Activated T-helper 1 cell treated with Interleukin-2 at 50 U/mL for 16 hours (primary cell): ENCODE results near the gene KNG1.
"Not testable (repeated sequence)": the region's sequence is repeated elsewhere in the genome, so short reads cannot be mapped to it uniquely, and the experiment has no call there.

Experiments used
- DNase-seq: peaks from one replicate; pipeline ENCODE4 v3.0.0-alpha.2; 2020; ENCODE audit warnings: low read depth

The KNG1 gene

GRCh38 chr3:186717039-186717457, at the start of gene KNG1:
Gene KNG1 (plus strand): TSS chr3:186717359. CDS start chr3:186717543, 184 bp downstream.
- no peak for DNase-seq

DNA sequence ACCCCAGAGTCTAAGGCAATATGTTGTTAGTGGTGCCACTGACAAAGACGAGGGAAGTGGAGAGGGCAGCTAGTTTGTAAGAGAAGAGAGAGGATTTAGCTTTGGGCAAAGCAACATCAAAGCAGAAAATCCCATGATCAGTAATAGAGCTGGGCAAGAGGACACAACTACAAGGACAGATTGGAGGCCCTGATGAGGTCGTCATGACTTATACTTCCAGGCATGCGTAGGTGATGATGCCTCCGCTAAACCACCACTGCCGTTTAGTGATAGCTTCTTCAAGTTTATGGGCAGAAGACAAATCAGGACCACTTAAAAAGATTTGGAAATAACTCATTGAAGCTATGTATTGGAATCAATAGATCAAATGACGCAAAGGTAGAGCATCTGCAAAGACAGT, 48.7 kb upstream of the KNG1 start:
- DNase-seq, result no peak

- DNase-seq, result no peak
Measured at GRCh38 chr3:186669378-186670084, 47.6 kb upstream of the KNG1 start.

DNA sequence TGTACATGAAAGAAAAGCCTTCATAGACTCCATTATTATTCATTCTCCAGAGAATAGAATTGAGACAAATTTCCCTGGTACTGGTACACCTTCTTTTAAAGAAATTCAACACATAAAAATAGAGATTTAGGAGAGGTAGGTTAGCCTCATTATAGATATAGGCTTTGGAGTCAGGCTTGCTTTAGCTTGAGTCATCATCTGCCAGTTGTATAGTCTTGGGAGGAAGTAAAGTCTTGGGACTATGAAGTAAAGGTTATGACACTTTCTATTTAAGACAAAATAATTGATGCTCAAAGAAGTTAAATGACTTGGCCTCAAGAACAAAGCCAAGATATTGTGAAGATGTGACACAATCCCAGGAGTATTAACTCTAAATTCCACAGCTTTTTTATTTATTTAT, 47.0 kb upstream of the KNG1 start:
- no peak for DNase-seq

DNA sequence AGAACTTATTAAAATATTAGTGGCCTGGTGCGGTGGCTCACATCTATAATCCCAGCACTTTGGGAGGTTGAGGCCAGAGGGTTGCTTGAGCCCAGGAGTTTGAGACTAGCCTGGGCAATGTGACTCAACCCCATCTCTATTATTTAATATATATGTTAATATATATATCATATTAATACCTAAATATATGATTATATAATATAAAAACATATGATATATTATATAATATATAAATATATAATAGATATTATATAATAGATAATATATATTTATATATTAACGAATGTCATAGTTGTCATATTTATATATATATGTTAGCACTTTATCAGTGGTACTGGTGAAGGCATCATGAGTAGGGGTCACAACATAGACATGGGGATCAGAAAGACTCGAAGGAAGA, 46.1 kb upstream of the KNG1 start:
- no peak for DNase-seq

DNA sequence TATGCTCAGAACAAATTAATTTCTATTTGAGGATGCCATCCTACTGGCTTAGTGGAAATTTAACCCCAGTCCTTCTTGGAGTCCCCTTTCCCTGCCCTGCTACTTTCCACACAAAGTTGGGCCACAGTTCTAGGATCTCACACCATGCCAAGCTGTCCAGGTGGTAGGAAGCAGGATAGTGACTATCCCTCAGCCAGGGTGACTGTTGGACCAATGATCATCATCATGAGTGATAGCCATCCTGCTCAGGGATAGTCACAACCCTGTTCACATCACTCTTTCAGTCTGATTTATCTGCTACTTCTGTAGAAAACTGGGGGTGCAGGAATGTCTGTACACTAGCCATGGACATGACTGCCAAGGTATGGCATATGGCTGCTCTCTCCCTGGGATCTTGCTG, 38.6 kb upstream of the KNG1 start:
- no peak for DNase-seq

GRCh38 chr3:186679151-186679550, 38.0 kb upstream of the KNG1 start:
- DNase-seq, result no peak

DNA sequence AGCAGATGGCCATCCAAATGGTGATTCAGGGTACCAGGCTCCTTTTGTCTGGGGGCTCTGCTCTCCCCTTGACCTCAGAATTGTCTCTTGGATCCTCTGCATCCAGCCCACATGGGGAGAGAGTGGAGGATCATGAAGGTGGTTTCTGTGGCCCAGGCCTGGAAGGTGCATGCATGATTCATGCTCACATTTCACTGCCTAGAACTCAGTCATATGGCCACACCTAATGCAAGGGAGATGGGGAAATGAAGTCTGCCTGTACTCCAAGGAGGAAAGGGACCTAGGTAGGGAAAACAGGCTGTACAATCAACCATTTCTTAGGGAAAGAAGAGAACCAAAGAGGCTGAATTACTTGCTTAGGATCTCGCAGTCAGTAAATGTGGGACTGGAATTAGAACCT, 36.3 kb upstream of the KNG1 start:
- DNase-seq, result no peak

DNA sequence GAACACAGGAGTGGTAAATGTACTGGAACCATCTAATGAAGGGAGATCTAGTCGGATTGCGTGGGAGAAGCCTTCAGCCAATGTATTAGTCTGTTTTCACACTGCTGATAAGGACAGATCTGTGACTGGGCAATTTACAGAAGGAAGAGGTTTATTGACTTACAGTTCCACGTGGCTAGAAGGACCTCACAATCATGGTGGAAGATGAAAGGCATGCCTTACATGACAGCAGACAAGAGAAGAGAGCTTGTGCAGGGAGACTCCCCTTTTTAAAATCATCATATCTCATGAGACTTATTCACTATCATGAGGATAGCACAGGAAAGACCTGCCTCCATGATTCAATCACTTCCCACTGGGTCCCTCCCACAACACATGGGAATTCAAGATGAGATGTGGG, 34.3 kb upstream of the KNG1 start:
- DNase-seq, result no peak

DNA sequence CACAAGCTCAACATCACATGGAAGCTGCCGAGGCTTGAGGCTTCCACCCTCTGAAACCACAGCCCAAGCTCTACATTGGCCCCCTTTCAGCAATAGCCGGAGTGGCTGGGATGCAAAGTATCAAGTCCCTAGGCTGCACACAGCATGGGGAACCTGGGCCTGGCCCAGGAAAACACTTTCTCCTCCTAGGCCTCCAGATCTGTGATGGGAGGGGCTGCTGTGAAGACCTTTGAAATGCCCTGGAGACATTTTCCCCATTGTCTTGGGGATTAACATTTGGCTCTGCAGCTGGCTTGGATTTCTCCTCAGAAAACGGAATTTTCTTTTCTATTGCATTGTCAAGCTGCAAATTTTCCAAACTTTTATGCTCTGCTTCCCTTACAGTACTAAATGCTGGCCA, 33.2 kb upstream of the KNG1 start:
- no peak for DNase-seq

- not testable (repeated sequence) for DNase-seq
Measured at GRCh38 chr3:186686475-186686874, 30.7 kb upstream of the KNG1 start.

GRCh38 chr3:186687120-186687651, 30.0 kb upstream of the KNG1 start:
- no peak for DNase-seq

DNA sequence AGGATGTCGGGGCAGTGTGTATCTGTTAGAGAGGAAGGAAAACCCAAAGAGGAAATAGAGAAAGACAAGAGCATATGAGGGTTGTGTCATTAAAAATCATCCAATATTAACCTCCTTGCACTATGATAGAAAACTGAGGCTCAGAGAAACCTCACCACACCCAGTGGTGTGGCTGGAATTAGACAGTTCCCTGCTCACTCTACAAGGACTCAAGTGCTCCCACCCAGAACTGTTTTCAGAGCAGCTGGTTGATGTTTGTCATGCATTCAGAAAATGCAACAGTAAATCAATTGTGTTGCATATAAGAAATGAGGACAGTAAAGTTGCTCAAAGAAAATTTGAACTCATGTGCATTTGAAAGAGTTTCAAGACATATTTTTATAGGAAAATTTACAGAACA, 26.9 kb upstream of the KNG1 start:
- DNase-seq, result not testable (repeated sequence)

GRCh38 chr3:186691676-186692075, 25.5 kb upstream of the KNG1 start:
- no peak for DNase-seq

GRCh38 chr3:186693843-186694242, 23.3 kb upstream of the KNG1 start:
- no peak for DNase-seq

DNA sequence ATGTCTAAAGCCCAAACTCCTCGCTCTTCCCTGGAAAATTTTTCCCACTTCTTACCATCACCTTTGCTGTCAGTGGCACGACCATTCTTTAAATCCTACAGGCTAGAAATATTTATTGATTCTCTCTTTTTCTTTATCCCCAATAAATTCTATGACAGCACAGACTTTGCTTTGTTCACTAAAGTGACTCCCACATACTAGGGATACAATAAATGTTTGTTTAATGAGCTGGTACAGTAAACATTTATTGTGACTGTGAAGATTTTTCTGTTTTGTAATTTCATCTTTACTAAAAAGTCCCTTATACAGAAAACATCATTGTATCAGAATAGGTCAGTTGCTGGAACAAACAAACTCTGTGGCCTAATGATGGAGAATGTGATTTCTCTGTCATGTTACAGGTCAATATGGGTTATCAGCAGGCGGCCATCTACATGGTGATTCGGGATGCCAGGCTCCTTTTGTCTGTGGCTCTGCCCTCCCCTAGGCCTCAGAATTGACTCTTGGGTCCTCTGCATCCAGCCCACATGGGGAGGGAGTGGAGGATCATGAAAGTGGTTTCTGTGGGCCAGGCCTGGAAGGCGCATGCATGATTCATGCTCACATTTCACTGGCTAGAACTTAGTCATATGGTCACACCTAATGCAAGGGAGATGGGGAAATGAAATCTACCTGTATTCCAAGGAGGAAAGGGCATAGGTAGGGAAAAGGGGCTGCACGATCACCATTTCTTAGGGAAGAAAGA, 22.7 kb upstream of the KNG1 start:
- no peak for DNase-seq

- no peak for DNase-seq
Measured at GRCh38 chr3:186696522-186696921, 20.6 kb upstream of the KNG1 start.

DNA sequence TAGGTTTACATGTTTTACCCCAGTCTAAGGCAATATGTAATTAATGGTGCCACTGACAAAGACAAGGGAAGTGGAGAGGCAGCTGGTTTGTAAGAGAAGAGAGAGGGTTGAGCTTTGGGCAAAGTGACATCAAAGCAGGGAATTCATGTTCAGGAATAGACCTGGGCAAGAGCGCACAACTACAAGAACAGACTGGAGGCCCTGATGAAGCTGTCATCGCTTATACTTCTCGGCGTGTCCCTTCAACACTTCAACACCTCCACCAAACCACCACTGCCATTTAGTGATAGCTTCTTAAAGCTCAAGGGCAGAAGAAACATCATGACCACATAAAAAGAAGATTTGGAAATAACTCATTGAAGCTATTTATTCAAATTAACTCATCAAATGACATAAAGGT, 19.6 kb upstream of the KNG1 start:
- DNase-seq, result no peak

GRCh38 chr3:186700267-186700666, 16.9 kb upstream of the KNG1 start:
- no peak for DNase-seq

DNA sequence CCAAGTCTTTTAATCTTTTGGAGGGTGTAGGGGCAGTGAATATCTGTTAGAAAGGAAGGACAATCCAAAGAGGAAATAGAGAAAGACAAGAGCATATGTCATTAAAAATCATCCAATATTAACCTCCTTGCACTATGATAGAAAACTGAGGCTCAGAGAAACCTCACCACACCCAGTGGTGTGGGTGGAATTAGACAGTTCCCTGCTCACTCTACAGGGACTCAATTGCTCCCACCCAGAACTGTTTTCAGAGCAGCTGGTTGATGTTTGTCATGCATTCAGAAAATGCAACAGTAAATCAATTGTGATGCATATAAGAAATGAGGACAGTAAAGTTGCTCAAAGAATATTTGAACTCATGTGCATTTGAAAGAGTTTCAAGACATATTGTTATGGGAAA, 14.7 kb upstream of the KNG1 start:
- DNase-seq, result not testable (repeated sequence)

DNA sequence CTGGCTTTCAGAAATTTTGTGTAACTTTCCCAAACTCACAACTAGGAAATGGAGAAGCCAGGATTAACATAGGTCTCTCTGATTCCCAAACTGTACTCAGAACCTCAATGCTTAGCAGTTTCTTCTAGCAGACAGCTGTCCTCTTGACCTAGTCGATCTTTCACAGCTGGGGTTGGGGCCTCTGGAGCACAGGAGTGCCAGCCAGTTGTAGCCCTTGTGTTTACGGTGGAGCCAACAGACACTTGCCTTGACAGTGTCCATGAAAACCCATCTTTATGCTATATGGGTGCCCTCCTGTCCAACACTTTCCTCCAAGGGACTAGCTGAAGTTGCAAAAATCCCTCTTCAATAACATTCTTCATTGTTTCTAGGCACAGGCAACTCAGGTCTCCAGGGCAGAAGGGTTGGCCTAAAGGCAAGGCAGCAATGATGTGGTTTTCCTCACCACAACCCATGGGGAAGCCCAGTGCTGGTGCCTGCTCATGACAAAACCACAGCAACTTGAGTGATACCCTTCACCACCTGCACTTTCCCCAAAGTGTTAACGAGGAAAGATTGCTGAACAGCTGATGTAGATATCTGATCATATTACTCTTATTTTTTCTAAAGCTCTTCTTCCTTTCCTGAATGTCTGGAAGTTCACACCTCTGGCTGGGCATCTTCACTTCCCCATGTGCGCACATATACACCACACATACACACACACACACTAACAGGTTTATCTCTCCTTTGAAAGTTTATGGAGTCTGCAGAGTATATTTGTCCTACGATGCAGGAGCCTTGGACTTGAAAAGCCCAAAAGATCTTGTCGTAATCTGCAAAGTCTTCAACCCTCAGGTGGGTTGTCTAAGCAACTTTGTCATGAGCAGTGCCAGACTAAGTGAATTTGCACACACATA, 11.0 kb upstream of the KNG1 start:
- no peak for DNase-seq

DNA sequence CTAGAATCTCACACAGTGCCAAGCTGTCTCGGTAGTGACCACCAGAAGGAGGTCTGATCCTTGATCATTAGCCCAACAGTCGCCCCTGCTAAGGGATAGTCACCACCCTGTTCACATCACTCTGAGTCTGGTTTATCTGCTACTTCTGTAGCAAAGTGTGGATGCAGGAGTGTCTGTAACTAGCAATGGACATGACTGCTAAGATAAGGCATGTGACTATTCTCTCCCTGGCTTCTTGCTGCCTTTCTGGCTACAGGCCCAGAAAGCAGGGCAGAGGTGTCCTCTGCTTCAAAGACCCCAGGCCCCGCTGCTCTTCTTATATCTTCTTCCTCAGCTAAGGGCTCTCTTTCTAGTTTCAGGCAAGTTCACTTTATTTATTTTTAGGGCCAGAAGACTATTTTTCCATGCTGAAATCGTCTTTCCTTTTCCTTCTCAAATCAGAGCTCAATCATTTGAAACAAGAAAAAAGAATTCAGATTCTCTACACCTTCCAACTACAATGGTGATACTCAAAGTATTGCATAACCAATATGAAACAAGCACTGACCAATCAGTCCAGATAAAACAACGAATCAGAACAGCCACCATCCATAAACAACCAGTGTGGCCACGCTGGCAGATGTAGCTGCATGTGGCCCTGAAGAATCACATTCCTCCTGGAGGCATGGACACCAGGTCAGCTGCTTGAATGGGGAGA, 8.0 kb upstream of the KNG1 start:
- DNase-seq, result no peak
